SU-DHL-6 (cell line): ENCODE results near the gene PGAP6.
A peak's percentile ranks its signal among the peaks of the same experiment; 100 is the strongest.

Experiments
- H2AFZ ChIP-seq: fragments of 200-600 bp; sonication (generic); 2 replicates; pipeline ENCODE4 v1.6.1; 2014; ENCODE audit warnings: low read depth, mild to moderate bottlenecking, moderate library complexity, mixed read lengths, antibody characterized with exemption, low read length; ENCODE audit not compliant: severe bottlenecking
- H3F3A ChIP-seq: fragments of 200-600 bp; shearing (Covaris generic); 2 replicates; pipeline ENCODE4 v1.6.0; 2016; ENCODE audit warnings: antibody characterized with exemption, mild to moderate bottlenecking; ENCODE audit not compliant: insufficient read depth
- H3K27ac ChIP-seq: fragments of 200-600 bp; sonication (generic); 2 replicates; pipeline ENCODE4 v1.5.1; 2016; ENCODE audit warnings: low read depth, mild to moderate bottlenecking, low read length, moderate library complexity, mixed read lengths
- H3K27me3 ChIP-seq: fragments of 200-600 bp; sonication (generic), shearing (Covaris generic); 2 replicates; pipeline ENCODE4 v1.6.0; 2014; ENCODE audit warnings: mild to moderate bottlenecking, low read length
- H3K36me3 ChIP-seq: fragments of 200-600 bp; sonication (generic); 2 replicates; pipeline ENCODE4 v1.6.1; 2014; ENCODE audit warnings: mild to moderate bottlenecking, low read length, mixed read lengths
- H3K4me2 ChIP-seq: fragments of 300-600, 200-600 bp; shearing (Covaris generic), sonication (generic); 2 replicates; pipeline ENCODE4 v1.6.0; 2014; ENCODE audit warnings: low read length, low read depth, mild to moderate bottlenecking; ENCODE audit not compliant: poor library complexity, severe bottlenecking
- H3K4me3 ChIP-seq: fragments of 200-600 bp; sonication (generic); 2 replicates; pipeline ENCODE4 v1.5.1; 2014; ENCODE audit warnings: antibody characterized with exemption, low read length, mild to moderate bottlenecking, mixed read lengths; ENCODE audit not compliant: insufficient read depth, poor library complexity, severe bottlenecking
- H3K79me2 ChIP-seq: fragments of 200-600 bp; sonication (generic); 2 replicates; pipeline ENCODE4 v1.6.1; 2014; ENCODE audit warnings: mild to moderate bottlenecking, low read length, moderate library complexity; ENCODE audit not compliant: insufficient read depth
- H3K9ac ChIP-seq: fragments of 200-600 bp; sonication (generic); 2 replicates; pipeline ENCODE4 v1.7.0; 2014; ENCODE audit warnings: mild to moderate bottlenecking, low read length
- H3K9me2 ChIP-seq: fragments of 200-600 bp; sonication (generic); replicated peaks from 2 replicates; pipeline ENCODE4 v1.6.1; 2014; ENCODE audit warnings: low read length; ENCODE audit not compliant: insufficient read depth
- H3K9me3 ChIP-seq: fragments of 200-600 bp; sonication (generic); 2 replicates; pipeline ENCODE4 v1.6.1; 2014; ENCODE audit warnings: low read length, mixed read lengths; ENCODE audit not compliant: insufficient read depth
- H4K20me1 ChIP-seq: fragments of 200-600 bp; sonication (generic); 2 replicates; pipeline ENCODE4 v1.6.1; 2014; ENCODE audit warnings: low read depth, mild to moderate bottlenecking, antibody characterized with exemption, low read length, moderate library complexity, mixed read lengths
- EZH2phosphoT487 ChIP-seq: fragments of 200-600 bp; sonication (generic), shearing (Covaris generic); conservative IDR thresholded peaks from 2 replicates; pipeline ENCODE4 v1.6.1; 2018; ENCODE audit warnings: mild to moderate bottlenecking, antibody characterized with exemption, low read length, moderate library complexity, mixed read lengths
- TF ChIP-seq, protein P1 (sequence below): fragments of 200-600 bp; sonication (generic); IDR thresholded peaks from one replicate; pipeline ENCODE4 v1.5.1; 2017; ENCODE audit warnings: antibody characterized with exemption, mild to moderate bottlenecking, low read length, moderate library complexity; ENCODE audit not compliant: insufficient read depth, poor library complexity, severe bottlenecking

Gene PGAP6

DNA sequence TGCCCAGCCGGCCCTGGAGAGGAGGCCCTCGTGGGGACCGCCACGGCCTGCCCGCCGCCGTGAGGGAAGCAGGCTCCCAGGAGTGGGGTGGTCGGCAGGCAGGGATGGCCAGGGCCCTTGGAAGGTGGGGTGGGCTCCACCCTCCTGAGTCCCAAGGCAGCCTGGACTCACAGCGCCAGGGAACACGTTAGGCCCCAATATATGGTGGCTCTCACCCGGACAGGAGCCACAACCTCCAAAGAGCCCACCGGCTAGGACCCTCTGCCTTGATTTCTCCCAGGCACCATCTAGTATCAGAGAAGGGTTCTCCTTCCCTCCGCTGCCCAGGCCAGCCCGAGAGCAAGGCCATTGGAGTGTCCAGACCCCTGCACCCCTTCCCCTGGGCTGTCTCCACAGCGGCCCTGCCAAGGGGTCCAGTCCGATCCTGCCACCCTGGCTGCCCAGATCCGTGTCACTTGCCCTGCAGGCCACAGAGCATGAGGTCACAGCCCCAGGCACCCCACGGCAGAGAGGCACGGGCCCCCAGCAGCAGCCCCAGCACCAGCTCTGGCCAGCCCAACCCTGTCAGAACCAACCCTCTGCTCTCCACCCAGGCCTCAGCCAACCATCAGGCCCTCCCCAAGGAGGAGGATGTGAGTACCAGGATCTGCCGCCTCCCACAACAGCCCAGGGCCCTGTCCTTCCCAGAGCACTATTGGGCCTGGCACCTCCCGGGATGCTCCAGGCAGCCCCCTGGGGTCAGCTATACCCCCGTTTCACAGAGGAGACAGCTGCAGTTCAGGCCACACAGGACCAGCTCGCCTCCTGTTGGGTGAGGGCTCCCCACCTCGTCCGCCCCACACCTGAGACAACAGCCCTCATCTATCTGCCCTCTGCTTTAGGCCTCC, 28.1 kb downstream of the PGAP6 start:
- TF ChIP-seq, protein P1, sequence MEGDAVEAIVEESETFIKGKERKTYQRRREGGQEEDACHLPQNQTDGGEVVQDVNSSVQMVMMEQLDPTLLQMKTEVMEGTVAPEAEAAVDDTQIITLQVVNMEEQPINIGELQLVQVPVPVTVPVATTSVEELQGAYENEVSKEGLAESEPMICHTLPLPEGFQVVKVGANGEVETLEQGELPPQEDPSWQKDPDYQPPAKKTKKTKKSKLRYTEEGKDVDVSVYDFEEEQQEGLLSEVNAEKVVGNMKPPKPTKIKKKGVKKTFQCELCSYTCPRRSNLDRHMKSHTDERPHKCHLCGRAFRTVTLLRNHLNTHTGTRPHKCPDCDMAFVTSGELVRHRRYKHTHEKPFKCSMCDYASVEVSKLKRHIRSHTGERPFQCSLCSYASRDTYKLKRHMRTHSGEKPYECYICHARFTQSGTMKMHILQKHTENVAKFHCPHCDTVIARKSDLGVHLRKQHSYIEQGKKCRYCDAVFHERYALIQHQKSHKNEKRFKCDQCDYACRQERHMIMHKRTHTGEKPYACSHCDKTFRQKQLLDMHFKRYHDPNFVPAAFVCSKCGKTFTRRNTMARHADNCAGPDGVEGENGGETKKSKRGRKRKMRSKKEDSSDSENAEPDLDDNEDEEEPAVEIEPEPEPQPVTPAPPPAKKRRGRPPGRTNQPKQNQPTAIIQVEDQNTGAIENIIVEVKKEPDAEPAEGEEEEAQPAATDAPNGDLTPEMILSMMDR, result no peak
- TF ChIP-seq EZH2phosphoT487, result no peak
- H3K27ac ChIP-seq, result no peak overlapping the region
- H3K9me3 ChIP-seq, result no peaks in the 10 kb centered on the region
- H3F3A ChIP-seq, result no peaks in the 10 kb centered on the region
- H3K4me3 ChIP-seq, result peak overlapping the region; percentile 45
- H3K9me2 ChIP-seq, result no peaks in the 10 kb centered on the region
- no peaks in the 10 kb centered on the region for H4K20me1 ChIP-seq
- H3K9ac ChIP-seq, result peak overlapping the region; percentile 17; the same call in 1 of the 2 replicates
- H3K4me2 ChIP-seq, result peak overlapping the region; percentile 52
- H3K79me2 ChIP-seq, result peaks cover 19% of the 10 kb centered on the region; the same call in 1 of the 2 replicates
- H3K27me3 ChIP-seq, result no peaks in the 10 kb centered on the region
- H3K36me3 ChIP-seq, result no peaks in the 10 kb centered on the region
- H2AFZ ChIP-seq, result peak overlapping the region; percentile 77

DNA sequence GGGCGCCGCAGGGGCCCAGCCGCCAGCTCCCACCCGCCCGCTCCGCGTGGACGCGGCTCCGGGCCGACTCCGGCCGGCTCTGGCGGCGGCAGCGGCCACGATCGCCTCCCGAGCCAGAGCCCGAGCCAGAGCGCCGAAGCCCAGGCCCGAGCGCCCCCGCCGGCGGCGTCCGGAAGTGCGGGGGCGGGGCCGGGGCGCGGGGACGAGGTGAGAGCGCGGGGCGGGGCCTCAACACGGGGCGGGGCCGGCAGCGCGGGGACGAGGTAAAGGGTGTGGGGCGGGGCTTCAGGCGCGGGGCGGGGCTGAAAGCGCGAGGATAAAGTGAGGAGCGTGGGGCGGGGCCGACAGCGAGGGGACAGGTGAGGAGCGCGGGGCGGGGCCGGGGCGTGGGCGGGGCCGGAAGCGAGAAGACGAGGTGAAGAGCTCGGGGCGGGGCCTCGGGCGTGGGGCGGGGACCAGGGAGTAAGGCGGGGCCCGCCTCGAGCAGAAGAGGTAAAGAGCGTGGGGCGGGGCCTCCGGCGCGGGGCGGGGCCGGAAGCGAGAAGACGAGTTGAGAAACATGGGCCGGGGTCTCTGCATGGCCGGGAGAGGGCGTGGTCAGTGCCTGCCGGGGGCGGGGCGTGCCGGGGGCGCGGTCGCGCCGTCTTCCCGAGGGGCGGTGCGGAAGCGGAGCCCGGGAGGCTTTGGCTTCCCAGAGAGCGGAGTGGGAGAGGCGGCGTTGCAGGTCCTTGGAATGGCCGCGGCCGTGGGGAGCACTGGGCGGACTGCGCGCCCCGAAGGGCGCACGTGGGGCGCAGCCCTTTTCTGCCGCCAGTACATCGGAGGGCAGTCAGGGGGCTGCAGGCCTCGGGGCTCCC, 29.0 kb downstream of the PGAP6 start, which contains the start of gene AXIN1:
Gene AXIN1, minus strand, starts transcription at position 177 of the 857 bp plus-strand sequence. CDS start 5,698 bp downstream, outside the sequence.
- Histone ChIP-seq H3K4me2 (peak within 1 kb of the TSS; percentile 90), H4K20me1 (no peaks in the 10 kb centered on the region), H3K36me3 (no peaks in the 10 kb centered on the region), H3K9ac (peak within 1 kb of the TSS; percentile 84), H2AFZ (peak within 1 kb of the TSS; percentile 77), H3K9me3 (no peaks in the 10 kb centered on the region), H3K79me2 (peaks cover 25% of the 10 kb centered on the region), H3F3A (no peaks in the 10 kb centered on the region), H3K27me3 (no peaks in the 10 kb centered on the region), H3K4me3 (peak within 1 kb of the TSS; percentile 89), H3K9me2 (no peaks in the 10 kb centered on the region), H3K27ac (no peak within 1 kb of the TSS)
- TF ChIP-seq, protein P1, result peak; percentile 23
- no peak for TF ChIP-seq EZH2phosphoT487

DNA sequence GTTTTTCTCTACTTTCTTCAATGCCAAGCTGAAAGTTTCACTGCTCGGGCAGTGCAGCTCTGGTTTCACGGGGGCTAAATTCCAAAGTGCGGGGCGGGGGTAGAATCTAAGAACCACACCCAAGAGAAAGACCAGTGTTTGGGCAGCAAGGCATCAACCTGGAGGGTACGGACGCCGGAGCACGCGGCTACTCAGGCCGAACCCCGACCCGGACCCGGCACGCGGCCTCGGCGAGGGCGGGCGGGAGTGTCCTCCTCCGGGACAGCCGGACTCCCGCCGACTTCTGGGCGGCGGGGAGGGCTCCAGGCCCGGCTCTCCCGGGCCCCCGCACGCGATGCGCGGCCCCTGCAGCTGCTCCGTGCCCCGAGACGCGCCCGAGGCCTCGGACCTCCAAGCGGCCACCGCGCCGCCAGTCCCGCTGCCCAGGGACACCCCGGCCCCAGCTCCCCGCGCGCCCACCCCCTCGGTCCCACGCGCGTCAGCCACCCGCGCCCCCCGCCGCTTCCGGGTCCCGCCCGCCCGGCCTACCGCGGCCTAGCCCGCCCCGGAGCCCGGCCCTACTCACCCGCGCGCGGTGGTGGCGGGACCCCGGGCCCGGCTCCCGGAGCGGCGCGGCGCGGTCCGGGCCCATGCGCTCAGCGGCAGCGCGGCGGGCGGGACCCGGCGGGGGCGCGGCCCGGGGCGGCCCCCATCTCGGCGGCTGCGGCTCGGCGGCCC, 29.8 kb downstream of the PGAP6 start:
- Histone ChIP-seq H3K9ac (peak overlapping the region; percentile 84), H3K4me3 (peak overlapping the region; percentile 89), H3K9me2 (no peaks in the 10 kb centered on the region), H3F3A (no peaks in the 10 kb centered on the region), H3K27ac (no peak overlapping the region), H3K36me3 (no peaks in the 10 kb centered on the region), H3K4me2 (peak overlapping the region; percentile 90), H3K27me3 (no peaks in the 10 kb centered on the region), H2AFZ (peak overlapping the region; percentile 71), H4K20me1 (no peaks in the 10 kb centered on the region), H3K9me3 (no peaks in the 10 kb centered on the region), H3K79me2 (peaks cover 31% of the 10 kb centered on the region)
- no peak for TF ChIP-seq EZH2phosphoT487
- TF ChIP-seq, protein P1, result no peak
